HepG2 (cell line): ENCODE measurements around the gene ZNF629. TPM values are rescaled to one million over a fixed set of nuclear protein-coding genes. Genes with fewer than 3 reads are reported as not detected.

Source experiments
- ATF7-NPFF ChIP-seq: sonication (generic); formaldehyde crosslinking; IDR thresholded peaks from 2 replicates; pipeline ENCODE4 v1.8.1; 2023; ENCODE audit warnings: mild to moderate bottlenecking, low read depth, missing genetic modification reagents, moderate library complexity
- EED ChIP-seq: sonication (generic); formaldehyde crosslinking; IDR thresholded peaks from 2 replicates; pipeline ENCODE4 v1.5.0; 2020; ENCODE audit warnings: mild to moderate bottlenecking, missing genetic modification reagents
- EHMT2 ChIP-seq: fragments of 200-600 bp; sonication (generic); IDR thresholded peaks from 2 replicates; pipeline ENCODE4 v1.7.0; 2017; ENCODE audit warnings: antibody characterized with exemption, low read depth, low read length, borderline replicate concordance
- HHEX ChIP-seq: IDR thresholded peaks from 2 replicates; pipeline ENCODE4 v1.6.1; 2016; ENCODE audit warnings: control low read depth
- JUN ChIP-seq: sonication (generic); formaldehyde crosslinking; IDR thresholded peaks from 2 replicates; pipeline ENCODE4 v1.4.0; 2020; ENCODE audit warnings: mild to moderate bottlenecking, missing genetic modification reagents
- KLF13 ChIP-seq: sonication (generic); formaldehyde crosslinking; IDR thresholded peaks from 2 replicates; pipeline ENCODE4 v1.4.0; 2020; ENCODE audit warnings: mild to moderate bottlenecking, missing genetic modification reagents
- MAZ ChIP-seq, 2 experiments: sonication (generic) in 1 of 2; formaldehyde crosslinking in 1 of 2; IDR thresholded peaks; 2 replicates each; pipeline versions ENCODE4 v1.5.0 to v1.6.1; 2012 to 2020; ENCODE audit warnings: low read depth in 2 of 2, mild to moderate bottlenecking in 2 of 2, borderline replicate concordance in 1 of 2, improper control_type of control experiment in 1 of 2, low read length in 1 of 2, missing genetic modification reagents in 1 of 2, moderate library complexity in 1 of 2
- NFATC3 ChIP-seq: sonication (generic); formaldehyde crosslinking; IDR thresholded peaks from 2 replicates; pipeline ENCODE4 v1.5.1; 2020; ENCODE audit warnings: mild to moderate bottlenecking, missing genetic modification reagents
- NR1H2 ChIP-seq: sonication (generic); formaldehyde crosslinking; IDR thresholded peaks from 2 replicates; pipeline ENCODE4 v1.8.1; 2022; ENCODE audit warnings: low read depth, missing genetic modification reagents, borderline replicate concordance
- SNAI1 ChIP-seq: sonication (generic); formaldehyde crosslinking; IDR thresholded peaks from 2 replicates; pipeline ENCODE4 v1.5.0; 2020; ENCODE audit warnings: mild to moderate bottlenecking, missing genetic modification reagents, borderline replicate concordance
- SNAPC2 ChIP-seq: sonication (generic); formaldehyde crosslinking; IDR thresholded peaks from 2 replicates; pipeline ENCODE4 v1.8.1; 2022; ENCODE audit warnings: mild to moderate bottlenecking, missing genetic modification reagents
- SRSF9 ChIP-seq: fragments of 200-400 bp; formaldehyde crosslinking; IDR thresholded peaks from 2 replicates; pipeline ENCODE4 v1.6.1; 2018; ENCODE audit warnings: borderline replicate concordance, mild to moderate bottlenecking, low read depth, low read length; ENCODE audit not compliant: insufficient read depth, poor library complexity, severe bottlenecking
- STAT5B ChIP-seq: sonication (generic); formaldehyde crosslinking; IDR thresholded peaks from 2 replicates; pipeline ENCODE4 v1.4.0; 2020; ENCODE audit warnings: missing genetic modification reagents
- YEATS2 ChIP-seq: sonication (generic); formaldehyde crosslinking; IDR thresholded peaks from 2 replicates; pipeline ENCODE4 v1.4.0; 2020; ENCODE audit warnings: missing genetic modification reagents, borderline replicate concordance
- ZFAT ChIP-seq: sonication (generic); formaldehyde crosslinking; conservative IDR thresholded peaks from 2 replicates; pipeline ENCODE4 v1.8.1; 2023; ENCODE audit warnings: missing genetic modification reagents, inconsistent platforms
- ZNF460 ChIP-seq: sonication (generic); formaldehyde crosslinking; IDR thresholded peaks from 2 replicates; pipeline ENCODE4 v1.5.1; 2020; ENCODE audit warnings: missing genetic modification reagents, mild to moderate bottlenecking, borderline replicate concordance
- ZNF777 ChIP-seq: sonication (generic); formaldehyde crosslinking; IDR thresholded peaks from 2 replicates; pipeline ENCODE4 v1.4.0; 2020; ENCODE audit warnings: missing genetic modification reagents
- ZSCAN9 ChIP-seq: IDR thresholded peaks from 2 replicates; pipeline ENCODE4 v1.6.1; 2016; ENCODE audit warnings: borderline replicate concordance
- polyA plus RNA-seq, 8 experiments: library from polyadenylated mRNA; depleted of rRNA in 3 of 8; stranded (reverse) in 7 of 8; unstranded in 1 of 8; fragments of >200 nt; fragmentation: Illumina TruSeq in 4 of 8; extraction: Trizol in 4 of 8; gene quantifications; 2 replicates each; pipeline versions ENCODE4 v1.2.1 to v1.2.3, GENCODE V29; 2011 to 2016; ENCODE audit warnings: low read depth in 4 of 8, missing spikeins in 1 of 8, mixed read lengths in 1 of 8; ENCODE audit not compliant: insufficient read depth in 1 of 8
- total RNA-seq, 5 experiments: library from RNA; depleted of rRNA; stranded (reverse); fragments of >200 nt; fragmentation: Illumina TruSeq; extraction: Trizol; gene quantifications; 2 replicates each; pipeline ENCODE4 v1.2.3, GENCODE V29; 2016; ENCODE audit warnings: low read depth in 1 of 5
- TF ChIP-seq, protein P1 (sequence below): sonication (generic); formaldehyde crosslinking; IDR thresholded peaks from 2 replicates; pipeline ENCODE4 v1.4.0; 2020; ENCODE audit warnings: missing genetic modification reagents, borderline replicate concordance
- TF ChIP-seq, protein P2 (sequence below): sonication (generic); formaldehyde crosslinking; conservative IDR thresholded peaks from 2 replicates; pipeline ENCODE4 v1.8.0; 2022; ENCODE audit warnings: mild to moderate bottlenecking, moderate library complexity, missing genetic modification reagents
- TF ChIP-seq, protein P3 (sequence below): sonication (generic); formaldehyde crosslinking; conservative IDR thresholded peaks from 2 replicates; pipeline ENCODE4 v1.4.0; 2020; ENCODE audit warnings: mild to moderate bottlenecking, missing genetic modification reagents, moderate library complexity

ZNF629 gene
- total and polyA plus RNA-seq, 2 of the 13 experiments (the other 11 are each of a cell fraction or from before 2014, with no cell fraction given): 6.1 to 16.5 TPM

DNA sequence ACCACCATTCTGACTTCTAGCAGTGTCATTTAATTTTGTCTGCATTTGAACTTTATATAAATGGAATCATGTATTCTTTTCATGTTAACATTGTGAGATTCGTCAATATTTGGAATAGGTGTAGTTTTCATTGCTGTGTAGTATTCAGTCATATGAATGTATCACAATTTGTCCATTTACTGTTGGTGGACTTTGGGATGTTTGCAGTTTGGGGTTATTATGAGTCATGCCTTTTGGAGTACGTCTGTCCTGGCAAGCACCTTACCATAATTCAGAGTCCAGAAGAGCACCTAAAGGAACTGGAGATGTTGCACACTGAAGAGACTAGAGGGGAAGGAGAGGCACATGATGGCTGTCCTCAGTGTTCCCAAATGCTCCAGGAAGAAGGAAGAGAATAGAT lies 41.9 kb downstream of the ZNF629 start (continued):
- no peak for TF ChIP-seq ZNF460 (CRISPR knock-in tag)
- TF ChIP-seq STAT5B (CRISPR knock-in tag): no peak
- no peak for TF ChIP-seq SNAI1 (CRISPR knock-in tag)
- no peak for TF ChIP-seq ATF7-NPFF (CRISPR knock-in tag)
- no peak for TF ChIP-seq YEATS2 (CRISPR knock-in tag)
- TF ChIP-seq, protein P1, sequence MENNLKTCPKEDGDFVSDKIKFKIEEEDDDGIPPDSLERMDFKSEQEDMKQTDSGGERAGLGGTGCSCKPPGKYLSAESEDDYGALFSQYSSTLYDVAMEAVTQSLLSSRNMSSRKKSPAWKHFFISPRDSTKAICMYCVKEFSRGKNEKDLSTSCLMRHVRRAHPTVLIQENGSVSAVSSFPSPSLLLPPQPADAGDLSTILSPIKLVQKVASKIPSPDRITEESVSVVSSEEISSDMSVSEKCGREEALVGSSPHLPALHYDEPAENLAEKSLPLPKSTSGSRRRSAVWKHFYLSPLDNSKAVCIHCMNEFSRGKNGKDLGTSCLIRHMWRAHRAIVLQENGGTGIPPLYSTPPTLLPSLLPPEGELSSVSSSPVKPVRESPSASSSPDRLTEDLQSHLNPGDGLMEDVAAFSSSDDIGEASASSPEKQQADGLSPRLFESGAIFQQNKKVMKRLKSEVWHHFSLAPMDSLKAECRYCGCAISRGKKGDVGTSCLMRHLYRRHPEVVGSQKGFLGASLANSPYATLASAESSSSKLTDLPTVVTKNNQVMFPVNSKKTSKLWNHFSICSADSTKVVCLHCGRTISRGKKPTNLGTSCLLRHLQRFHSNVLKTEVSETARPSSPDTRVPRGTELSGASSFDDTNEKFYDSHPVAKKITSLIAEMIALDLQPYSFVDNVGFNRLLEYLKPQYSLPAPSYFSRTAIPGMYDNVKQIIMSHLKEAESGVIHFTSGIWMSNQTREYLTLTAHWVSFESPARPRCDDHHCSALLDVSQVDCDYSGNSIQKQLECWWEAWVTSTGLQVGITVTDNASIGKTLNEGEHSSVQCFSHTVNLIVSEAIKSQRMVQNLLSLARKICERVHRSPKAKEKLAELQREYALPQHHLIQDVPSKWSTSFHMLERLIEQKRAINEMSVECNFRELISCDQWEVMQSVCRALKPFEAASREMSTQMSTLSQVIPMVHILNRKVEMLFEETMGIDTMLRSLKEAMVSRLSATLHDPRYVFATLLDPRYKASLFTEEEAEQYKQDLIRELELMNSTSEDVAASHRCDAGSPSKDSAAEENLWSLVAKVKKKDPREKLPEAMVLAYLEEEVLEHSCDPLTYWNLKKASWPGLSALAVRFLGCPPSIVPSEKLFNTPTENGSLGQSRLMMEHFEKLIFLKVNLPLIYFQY (CRISPR knock-in tag): no peak
- no peak for TF ChIP-seq EED (CRISPR knock-in tag)
- TF ChIP-seq EHMT2: no peak
- TF ChIP-seq SNAPC2: no peak
- peak; percentile 73 for TF ChIP-seq JUN
- TF ChIP-seq, protein P2, sequence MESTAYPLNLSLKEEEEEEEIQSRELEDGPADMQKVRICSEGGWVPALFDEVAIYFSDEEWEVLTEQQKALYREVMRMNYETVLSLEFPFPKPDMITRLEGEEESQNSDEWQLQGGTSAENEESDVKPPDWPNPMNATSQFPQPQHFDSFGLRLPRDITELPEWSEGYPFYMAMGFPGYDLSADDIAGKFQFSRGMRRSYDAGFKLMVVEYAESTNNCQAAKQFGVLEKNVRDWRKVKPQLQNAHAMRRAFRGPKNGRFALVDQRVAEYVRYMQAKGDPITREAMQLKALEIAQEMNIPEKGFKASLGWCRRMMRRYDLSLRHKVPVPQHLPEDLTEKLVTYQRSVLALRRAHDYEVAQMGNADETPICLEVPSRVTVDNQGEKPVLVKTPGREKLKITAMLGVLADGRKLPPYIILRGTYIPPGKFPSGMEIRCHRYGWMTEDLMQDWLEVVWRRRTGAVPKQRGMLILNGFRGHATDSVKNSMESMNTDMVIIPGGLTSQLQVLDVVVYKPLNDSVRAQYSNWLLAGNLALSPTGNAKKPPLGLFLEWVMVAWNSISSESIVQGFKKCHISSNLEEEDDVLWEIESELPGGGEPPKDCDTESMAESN (CRISPR knock-in tag): no peak
- TF ChIP-seq ZNF777 (CRISPR knock-in tag): no peak
- no peak for TF ChIP-seq KLF13 (CRISPR knock-in tag)
- TF ChIP-seq, protein P3, sequence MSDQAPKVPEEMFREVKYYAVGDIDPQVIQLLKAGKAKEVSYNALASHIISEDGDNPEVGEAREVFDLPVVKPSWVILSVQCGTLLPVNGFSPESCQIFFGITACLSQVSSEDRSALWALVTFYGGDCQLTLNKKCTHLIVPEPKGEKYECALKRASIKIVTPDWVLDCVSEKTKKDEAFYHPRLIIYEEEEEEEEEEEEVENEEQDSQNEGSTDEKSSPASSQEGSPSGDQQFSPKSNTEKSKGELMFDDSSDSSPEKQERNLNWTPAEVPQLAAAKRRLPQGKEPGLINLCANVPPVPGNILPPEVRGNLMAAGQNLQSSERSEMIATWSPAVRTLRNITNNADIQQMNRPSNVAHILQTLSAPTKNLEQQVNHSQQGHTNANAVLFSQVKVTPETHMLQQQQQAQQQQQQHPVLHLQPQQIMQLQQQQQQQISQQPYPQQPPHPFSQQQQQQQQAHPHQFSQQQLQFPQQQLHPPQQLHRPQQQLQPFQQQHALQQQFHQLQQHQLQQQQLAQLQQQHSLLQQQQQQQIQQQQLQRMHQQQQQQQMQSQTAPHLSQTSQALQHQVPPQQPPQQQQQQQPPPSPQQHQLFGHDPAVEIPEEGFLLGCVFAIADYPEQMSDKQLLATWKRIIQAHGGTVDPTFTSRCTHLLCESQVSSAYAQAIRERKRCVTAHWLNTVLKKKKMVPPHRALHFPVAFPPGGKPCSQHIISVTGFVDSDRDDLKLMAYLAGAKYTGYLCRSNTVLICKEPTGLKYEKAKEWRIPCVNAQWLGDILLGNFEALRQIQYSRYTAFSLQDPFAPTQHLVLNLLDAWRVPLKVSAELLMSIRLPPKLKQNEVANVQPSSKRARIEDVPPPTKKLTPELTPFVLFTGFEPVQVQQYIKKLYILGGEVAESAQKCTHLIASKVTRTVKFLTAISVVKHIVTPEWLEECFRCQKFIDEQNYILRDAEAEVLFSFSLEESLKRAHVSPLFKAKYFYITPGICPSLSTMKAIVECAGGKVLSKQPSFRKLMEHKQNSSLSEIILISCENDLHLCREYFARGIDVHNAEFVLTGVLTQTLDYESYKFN: peak; percentile 78
- TF ChIP-seq NR1H2 (CRISPR knock-in tag): peak; percentile 96
- no peak for TF ChIP-seq ZSCAN9
- TF ChIP-seq SRSF9: no peak
- TF ChIP-seq NFATC3 (CRISPR knock-in tag): no peak
- no peak for TF ChIP-seq ZFAT (CRISPR knock-in tag)
- no peak for TF ChIP-seq HHEX
- no peak for TF ChIP-seq MAZ (IDR thresholded peaks at IDR 0.05; ENCODE audit: borderline replicate concordance, low read depth, low read length)
- no peak for TF ChIP-seq MAZ (CRISPR knock-in tag; IDR thresholded peaks at IDR 0.05; ENCODE audit: low read depth)
